ENCODE results near the gene CAND1.
"Not testable (repeated sequence)": the region's sequence is repeated elsewhere in the genome, so short reads cannot be mapped to it uniquely, and the experiment has no call there.

CAND1 gene

GRCh38 chr12:67339530-67339929, 70.4 kb downstream of the CAND1 start:
- Histone ChIP-seq H3K27ac (ENCODE audit: low read depth, low read length) (no peak overlapping the region), H3K4me1 (ENCODE audit: control insufficient read depth, insufficient read depth, low read length) (no peaks in the 10 kb centered on the region), H3K4me3 (ENCODE audit: low read depth, low read length) (no peak overlapping the region), H3K9me3 (ENCODE audit: control insufficient read depth, insufficient read depth, low read length) (no peaks in the 10 kb centered on the region; the same call in 1 of the 2 replicates), H3K9ac (ENCODE audit: low read depth, low read length) (no peak overlapping the region), H3K36me3 (ENCODE audit: control insufficient read depth, insufficient read depth, low read length) (no peaks in the 10 kb centered on the region), H3K27me3 (ENCODE audit: control insufficient read depth, insufficient read depth, low read length) (no peaks in the 10 kb centered on the region)

GRCh38 chr12:67341086-67341485, 71.9 kb downstream of the CAND1 start:
- not testable (repeated sequence) for H3K4me1 ChIP-seq (ENCODE audit: control insufficient read depth, insufficient read depth, low read length); H3K27me3 ChIP-seq (ENCODE audit: control insufficient read depth, insufficient read depth, low read length); H3K36me3 ChIP-seq (ENCODE audit: control insufficient read depth, insufficient read depth, low read length); H3K9ac ChIP-seq (ENCODE audit: low read depth, low read length); H3K4me3 ChIP-seq (ENCODE audit: low read depth, low read length); H3K27ac ChIP-seq (ENCODE audit: low read depth, low read length); H3K9me3 ChIP-seq (ENCODE audit: control insufficient read depth, insufficient read depth, low read length)

- no peak overlapping the region for H3K9ac ChIP-seq (ENCODE audit: low read depth, low read length)
- H3K27ac ChIP-seq (ENCODE audit: low read depth, low read length): no peak overlapping the region
- H3K4me1 ChIP-seq (ENCODE audit: control insufficient read depth, insufficient read depth, low read length): no peaks in the 10 kb centered on the region
- no peaks in the 10 kb centered on the region for H3K36me3 ChIP-seq (ENCODE audit: control insufficient read depth, insufficient read depth, low read length)
- no peaks in the 10 kb centered on the region for H3K27me3 ChIP-seq (ENCODE audit: control insufficient read depth, insufficient read depth, low read length)
- no peak overlapping the region for H3K4me3 ChIP-seq (ENCODE audit: low read depth, low read length)
- H3K9me3 ChIP-seq (ENCODE audit: control insufficient read depth, insufficient read depth, low read length): no peaks in the 10 kb centered on the region
These were observed 76.0 kb downstream of the CAND1 start for GRCh38 chr12:67344979-67345710.

- Histone ChIP-seq H3K4me3 (ENCODE audit: low read depth, low read length) (no peak overlapping the region), H3K27ac (ENCODE audit: low read depth, low read length) (no peak overlapping the region)
These were observed 79.5 kb downstream of the CAND1 start for GRCh38 chr12:67348683-67349082.

GRCh38 chr12:67352682-67353081, 83.5 kb downstream of the CAND1 start:
- Histone ChIP-seq H3K9ac (ENCODE audit: low read depth, low read length) (no peak overlapping the region), H3K27me3 (ENCODE audit: control insufficient read depth, insufficient read depth, low read length) (no peaks in the 10 kb centered on the region), H3K27ac (ENCODE audit: low read depth, low read length) (no peak overlapping the region), H3K4me3 (ENCODE audit: low read depth, low read length) (no peak overlapping the region), H3K4me1 (ENCODE audit: control insufficient read depth, insufficient read depth, low read length) (peaks cover 11% of the 10 kb centered on the region; the same call in 1 of the 2 replicates), H3K9me3 (ENCODE audit: control insufficient read depth, insufficient read depth, low read length) (no peaks in the 10 kb centered on the region), H3K36me3 (ENCODE audit: control insufficient read depth, insufficient read depth, low read length) (no peaks in the 10 kb centered on the region)

More at GRCh38 chr12:67348683-67349082, 79.5 kb downstream of the CAND1 start:
- no peaks in the 10 kb centered on the region for H3K36me3 ChIP-seq (ENCODE audit: control insufficient read depth, insufficient read depth, low read length)
- no peaks in the 10 kb centered on the region for H3K9me3 ChIP-seq (ENCODE audit: control insufficient read depth, insufficient read depth, low read length)
- no peaks in the 10 kb centered on the region for H3K4me1 ChIP-seq (ENCODE audit: control insufficient read depth, insufficient read depth, low read length)
- H3K9ac ChIP-seq (ENCODE audit: low read depth, low read length): no peak overlapping the region
- H3K27me3 ChIP-seq (ENCODE audit: control insufficient read depth, insufficient read depth, low read length): no peaks in the 10 kb centered on the region

GRCh38 chr12:67354322-67354721, 85.2 kb downstream of the CAND1 start:
- no peaks in the 10 kb centered on the region for H3K36me3 ChIP-seq (ENCODE audit: control insufficient read depth, insufficient read depth, low read length)

GRCh38 chr12:67354966-67355365, 85.8 kb downstream of the CAND1 start:
- H3K27me3 ChIP-seq (ENCODE audit: control insufficient read depth, insufficient read depth, low read length): no peaks in the 10 kb centered on the region
- H3K4me1 ChIP-seq (ENCODE audit: control insufficient read depth, insufficient read depth, low read length): peaks cover 11% of the 10 kb centered on the region; the same call in 1 of the 2 replicates
- H3K4me3 ChIP-seq (ENCODE audit: low read depth, low read length): no peak overlapping the region
- H3K36me3 ChIP-seq (ENCODE audit: control insufficient read depth, insufficient read depth, low read length): no peaks in the 10 kb centered on the region
- H3K27ac ChIP-seq (ENCODE audit: low read depth, low read length): no peak overlapping the region
- H3K9me3 ChIP-seq (ENCODE audit: control insufficient read depth, insufficient read depth, low read length): no peaks in the 10 kb centered on the region
- no peak overlapping the region for H3K9ac ChIP-seq (ENCODE audit: low read depth, low read length)

More at GRCh38 chr12:67354322-67354721, 85.2 kb downstream of the CAND1 start:
- H3K27me3 ChIP-seq (ENCODE audit: control insufficient read depth, insufficient read depth, low read length): no peaks in the 10 kb centered on the region
- H3K4me1 ChIP-seq (ENCODE audit: control insufficient read depth, insufficient read depth, low read length): peaks cover 11% of the 10 kb centered on the region; the same call in 1 of the 2 replicates
- no peak overlapping the region for H3K4me3 ChIP-seq (ENCODE audit: low read depth, low read length)
- no peak overlapping the region for H3K27ac ChIP-seq (ENCODE audit: low read depth, low read length)
- no peak overlapping the region for H3K9ac ChIP-seq (ENCODE audit: low read depth, low read length)
- no peaks in the 10 kb centered on the region for H3K9me3 ChIP-seq (ENCODE audit: control insufficient read depth, insufficient read depth, low read length)

GRCh38 chr12:67355428-67356379, 86.5 kb downstream of the CAND1 start:
- Histone ChIP-seq H3K9ac (ENCODE audit: low read depth, low read length) (no peak overlapping the region), H3K4me3 (ENCODE audit: low read depth, low read length) (no peak overlapping the region), H3K27ac (ENCODE audit: low read depth, low read length) (no peak overlapping the region)

GRCh38 chr12:67356380-67356774, 87.2 kb downstream of the CAND1 start:
- Histone ChIP-seq H3K4me3 (ENCODE audit: low read depth, low read length) (no peak overlapping the region), H3K9me3 (ENCODE audit: control insufficient read depth, insufficient read depth, low read length) (no peaks in the 10 kb centered on the region), H3K4me1 (ENCODE audit: control insufficient read depth, insufficient read depth, low read length) (peaks cover 11% of the 10 kb centered on the region; the same call in 1 of the 2 replicates), H3K27ac (ENCODE audit: low read depth, low read length) (no peak overlapping the region), H3K36me3 (ENCODE audit: control insufficient read depth, insufficient read depth, low read length) (no peaks in the 10 kb centered on the region), H3K9ac (ENCODE audit: low read depth, low read length) (no peak overlapping the region), H3K27me3 (ENCODE audit: control insufficient read depth, insufficient read depth, low read length) (no peaks in the 10 kb centered on the region)

More at GRCh38 chr12:67355428-67356379, 86.5 kb downstream of the CAND1 start:
- H3K9me3 ChIP-seq (ENCODE audit: control insufficient read depth, insufficient read depth, low read length): no peaks in the 10 kb centered on the region
- no peaks in the 10 kb centered on the region for H3K27me3 ChIP-seq (ENCODE audit: control insufficient read depth, insufficient read depth, low read length)
- no peaks in the 10 kb centered on the region for H3K36me3 ChIP-seq (ENCODE audit: control insufficient read depth, insufficient read depth, low read length)
- H3K4me1 ChIP-seq (ENCODE audit: control insufficient read depth, insufficient read depth, low read length): peaks cover 11% of the 10 kb centered on the region; the same call in 1 of the 2 replicates

GRCh38 chr12:67357376-67358125, 88.4 kb downstream of the CAND1 start:
- Histone ChIP-seq H3K27ac (ENCODE audit: low read depth, low read length) (no peak overlapping the region), H3K36me3 (ENCODE audit: control insufficient read depth, insufficient read depth, low read length) (no peaks in the 10 kb centered on the region), H3K9me3 (ENCODE audit: control insufficient read depth, insufficient read depth, low read length) (no peaks in the 10 kb centered on the region), H3K4me1 (ENCODE audit: control insufficient read depth, insufficient read depth, low read length) (peaks cover 11% of the 10 kb centered on the region; the same call in 1 of the 2 replicates), H3K4me3 (ENCODE audit: low read depth, low read length) (no peak overlapping the region), H3K27me3 (ENCODE audit: control insufficient read depth, insufficient read depth, low read length) (no peaks in the 10 kb centered on the region), H3K9ac (ENCODE audit: low read depth, low read length) (no peak overlapping the region)

Measured in HUES48 (cell line).